Stimulated activated CD8-positive, alpha-beta memory T cell treated with anti-CD3 and anti-CD28 coated beads, Interleukin-4, amount 100 ng/mL, for 4 hours (primary cell): ENCODE measurements around the gene EVI2B.
"Not testable (repeated sequence)": the region's sequence is repeated elsewhere in the genome, so short reads cannot be mapped to it uniquely, and the experiment has no call there.

Experiments
- DNase-seq, 2 donors: peaks; one replicate each; pipeline ENCODE4 v3.0.0-alpha.2; 2020; ENCODE audit warnings: low read depth in 2 of 2, low spot score in 1 of 2

EVI2B gene

DNA sequence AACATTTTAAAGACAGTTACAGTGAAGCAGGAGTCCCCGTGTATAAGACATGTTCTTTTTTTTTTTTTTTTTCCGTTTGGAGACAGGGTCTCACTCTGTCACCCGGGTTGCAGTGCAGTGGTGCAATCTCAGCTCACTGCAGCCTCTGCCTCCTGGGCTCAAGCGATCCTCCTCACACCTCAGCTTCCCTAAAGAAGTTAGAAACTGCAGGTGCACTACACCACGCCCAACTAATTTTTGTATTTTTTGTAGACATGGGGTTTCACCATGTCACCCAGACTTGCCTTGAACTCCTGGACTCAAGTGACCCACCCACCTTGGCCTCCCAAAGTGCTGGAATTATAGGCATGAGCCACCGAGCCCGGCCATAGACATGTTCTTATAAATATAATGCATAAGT lies 3.0 kb downstream of the EVI2B start:
- no peak for DNase-seq

DNA sequence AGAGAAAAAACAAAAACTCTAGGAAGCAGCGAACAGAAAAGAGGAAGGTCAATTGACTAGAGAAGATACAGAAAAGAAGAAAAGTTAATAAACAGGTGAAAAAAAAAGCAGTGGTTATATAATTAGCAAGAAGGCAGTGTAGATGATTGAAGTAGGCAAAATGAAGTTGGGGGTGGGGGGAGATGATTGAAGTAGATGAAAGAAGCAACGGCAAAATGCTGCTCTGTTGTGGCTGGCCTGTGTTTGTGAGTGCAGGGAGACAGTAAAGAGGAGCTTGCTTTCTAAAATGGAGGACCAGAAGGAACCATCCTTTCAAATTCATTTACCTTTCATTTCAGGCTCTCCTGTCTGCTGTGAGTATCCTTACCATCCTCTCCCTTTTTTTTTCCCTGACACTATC lies 3.6 kb downstream of the EVI2B start:
- no peak for DNase-seq

DNA sequence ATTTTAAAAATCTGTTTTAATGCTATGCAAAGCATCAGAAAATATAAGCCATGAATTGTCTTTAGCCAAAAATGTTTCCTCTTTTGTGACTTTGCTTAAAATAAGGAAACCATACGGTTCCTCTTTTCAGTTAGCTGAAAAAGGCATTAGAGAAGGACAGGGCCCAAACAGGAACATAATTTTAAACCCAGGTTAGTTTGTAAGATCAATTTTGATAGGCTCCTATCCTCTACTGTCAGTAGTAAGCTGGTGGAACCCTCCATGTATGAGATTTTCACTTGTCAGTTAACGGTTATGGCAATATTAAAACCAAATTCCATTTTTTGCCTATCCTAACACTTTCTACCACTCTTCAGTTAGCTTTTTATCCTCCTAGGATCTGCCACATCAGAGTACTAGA lies 4.3 kb downstream of the EVI2B start:
- DNase-seq, result no peak

DNA sequence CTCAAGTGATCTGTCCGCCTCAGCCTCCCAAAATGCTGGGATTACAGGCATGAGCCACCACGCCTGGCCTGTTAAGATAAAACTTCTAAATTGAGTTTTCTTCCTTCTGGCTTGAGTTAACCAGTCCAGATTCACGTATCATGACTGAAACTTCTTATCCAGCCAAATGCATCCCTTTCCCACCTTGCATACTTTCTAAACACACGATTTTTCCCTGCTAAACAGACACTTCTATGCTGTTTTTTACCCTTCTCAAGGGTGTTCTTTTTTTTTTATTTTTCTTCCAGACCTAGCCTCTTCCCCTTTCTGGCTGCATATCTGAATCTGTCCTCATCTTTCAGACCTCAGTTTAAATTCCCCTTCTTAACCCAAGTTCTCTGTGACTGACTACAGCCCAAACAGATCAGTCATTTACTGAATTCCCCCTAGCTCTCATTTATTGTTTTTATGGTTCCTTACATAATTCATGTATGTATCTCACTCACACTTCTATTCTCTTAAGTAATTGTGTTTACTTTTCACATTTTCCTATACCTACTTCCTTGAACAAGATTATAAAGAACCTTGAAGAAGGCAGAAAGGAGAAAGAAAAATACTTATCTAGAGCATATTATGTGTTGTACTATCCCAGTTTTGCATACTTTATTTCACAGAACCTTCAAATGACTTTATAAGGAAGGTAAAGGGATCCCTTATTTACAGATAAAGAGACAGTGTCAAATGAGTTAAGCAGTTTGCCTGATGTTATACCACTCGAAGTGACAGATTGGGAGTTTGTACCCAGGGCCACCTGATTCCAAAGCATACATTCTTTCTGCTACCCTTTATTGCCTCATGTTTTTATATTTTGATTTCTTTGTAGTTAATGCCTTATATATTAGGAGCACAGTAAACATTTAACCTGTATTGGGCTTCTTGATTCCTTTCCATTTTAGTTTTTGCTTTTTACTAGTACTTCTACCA lies 5.2 kb downstream of the EVI2B start:
- no peak for DNase-seq

DNA sequence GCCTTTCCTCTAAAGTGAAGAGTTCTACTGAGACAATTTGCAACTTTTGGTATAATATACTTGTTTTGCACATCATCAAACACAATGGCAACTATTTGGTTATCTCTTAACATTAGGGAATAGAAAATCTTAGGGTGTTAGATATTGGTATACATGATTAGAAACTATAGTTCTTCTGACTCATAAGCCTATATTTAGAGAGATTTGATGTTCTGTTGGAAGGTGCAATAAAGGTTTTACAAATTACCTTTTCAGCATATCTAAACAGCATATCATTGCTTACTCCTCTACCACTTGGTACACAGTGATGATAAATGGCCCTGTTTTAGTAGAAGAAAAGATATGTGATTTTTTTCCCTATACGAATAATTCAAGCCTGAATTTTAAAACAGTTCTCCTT lies 6.2 kb downstream of the EVI2B start:
- DNase-seq, result no peak

DNA sequence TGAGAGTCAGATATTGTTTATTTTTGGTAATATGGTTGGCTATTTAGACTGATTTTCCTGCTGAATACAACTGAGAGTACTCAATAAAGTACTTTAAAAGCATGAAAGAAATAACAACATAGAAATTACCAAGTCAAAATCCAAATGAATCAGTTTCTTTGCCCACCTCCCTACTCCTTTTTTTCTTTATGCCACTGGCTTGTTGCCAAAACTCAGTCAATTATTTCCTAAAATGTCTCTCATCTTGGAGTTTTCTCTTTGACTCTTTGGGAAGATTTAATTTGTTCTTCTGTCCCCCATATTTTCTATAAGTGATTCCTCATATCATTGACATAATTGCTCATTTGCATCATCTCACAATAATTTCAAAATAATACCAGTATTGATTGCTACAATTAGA lies 14.2 kb downstream of the EVI2B start:
- DNase-seq, result no peak

DNA sequence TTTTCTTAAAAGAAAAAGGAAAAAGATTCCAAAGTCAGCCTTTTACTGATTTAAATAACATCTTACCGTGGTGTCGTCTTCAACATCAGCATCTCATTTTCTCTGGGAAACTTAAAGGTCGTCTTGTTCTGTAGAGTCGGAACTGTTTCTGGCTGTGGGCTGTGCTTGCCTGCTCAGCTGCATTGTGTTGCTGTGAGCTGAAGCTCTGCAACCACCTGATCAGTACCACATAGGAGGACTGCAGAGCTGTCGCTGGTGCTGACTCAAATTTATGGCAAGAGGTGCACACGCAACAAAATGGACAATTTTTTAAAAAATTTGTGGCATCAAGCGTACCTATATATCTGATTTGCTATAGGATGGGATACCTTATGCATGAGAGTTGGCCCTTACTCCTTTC lies 16.8 kb downstream of the EVI2B start, which contains the start of gene OMG:
OMG (minus strand) TSS at position 150 of the 400 bp plus-strand sequence. CDS start 908 bp downstream, outside the sequence.
- no peak for DNase-seq

DNA sequence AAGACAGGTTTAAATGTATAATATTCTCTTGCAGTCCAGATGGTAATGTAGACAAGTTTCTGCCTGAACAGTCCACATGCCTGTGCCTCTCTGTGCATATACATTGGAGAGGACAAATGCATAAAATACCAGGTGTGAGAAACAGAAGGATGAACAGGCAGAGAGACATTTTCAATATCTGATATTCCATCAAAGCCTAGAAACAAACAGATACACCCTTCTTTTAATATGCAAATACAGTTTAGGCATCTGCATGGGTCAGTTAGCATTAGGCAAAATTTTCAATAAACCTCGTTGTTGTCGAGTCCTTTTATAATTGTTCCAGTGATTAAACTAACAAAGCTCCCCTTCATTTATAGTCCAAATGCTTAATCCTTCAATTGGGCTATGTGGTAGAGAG lies 17.7 kb downstream of the EVI2B start:
- no peak for DNase-seq

DNA sequence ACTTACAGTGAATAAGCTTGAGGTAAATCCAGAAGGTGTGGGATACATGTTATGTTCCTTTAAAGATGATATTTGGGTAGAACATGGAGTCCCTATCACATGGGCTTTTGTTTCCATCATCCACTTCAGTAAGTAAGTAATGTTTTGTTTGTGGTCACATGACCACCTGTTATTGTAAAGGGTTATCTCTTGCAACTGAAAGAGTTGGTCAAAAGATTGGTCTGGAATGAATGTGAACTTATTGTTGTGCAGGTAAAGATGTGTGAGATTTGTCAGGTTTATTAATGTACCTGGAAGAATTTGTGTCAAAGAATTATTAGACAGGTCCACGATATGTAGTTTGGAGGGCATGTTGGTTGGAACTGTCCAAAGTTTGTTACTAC lies 18.4 kb downstream of the EVI2B start:
- DNase-seq, result no peak

DNA sequence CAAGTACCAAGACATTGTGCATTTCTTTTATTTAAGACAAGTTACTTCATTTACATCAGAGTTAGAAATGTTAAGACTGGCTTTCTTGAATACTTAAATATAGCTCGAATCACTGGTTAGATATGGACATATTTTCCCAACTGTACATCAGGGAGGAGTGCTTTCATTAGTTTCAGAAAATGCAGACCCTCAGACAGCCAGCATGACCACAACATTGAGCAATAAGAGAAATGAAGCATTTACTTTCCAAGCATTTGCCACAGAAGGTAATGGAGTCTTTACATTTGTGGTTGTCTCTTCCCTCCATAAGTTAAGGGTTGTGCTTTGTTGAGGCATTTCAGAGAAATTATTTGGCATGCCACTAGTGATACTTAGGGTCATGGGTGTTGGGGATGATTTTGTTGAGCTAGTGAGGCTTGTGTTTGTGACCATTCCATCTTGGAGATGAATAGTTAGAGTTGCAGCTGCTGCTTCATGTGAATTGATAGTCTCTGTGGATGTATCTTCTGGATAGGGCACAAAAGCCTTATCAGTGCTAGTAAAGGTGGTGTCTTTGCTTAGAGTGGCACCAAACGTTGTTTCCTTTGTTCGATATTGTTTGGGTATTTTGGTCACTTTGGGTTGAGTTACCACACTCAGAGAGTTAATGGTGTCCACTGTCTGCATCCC lies 18.9 kb downstream of the EVI2B start:
- no peak for DNase-seq

DNA sequence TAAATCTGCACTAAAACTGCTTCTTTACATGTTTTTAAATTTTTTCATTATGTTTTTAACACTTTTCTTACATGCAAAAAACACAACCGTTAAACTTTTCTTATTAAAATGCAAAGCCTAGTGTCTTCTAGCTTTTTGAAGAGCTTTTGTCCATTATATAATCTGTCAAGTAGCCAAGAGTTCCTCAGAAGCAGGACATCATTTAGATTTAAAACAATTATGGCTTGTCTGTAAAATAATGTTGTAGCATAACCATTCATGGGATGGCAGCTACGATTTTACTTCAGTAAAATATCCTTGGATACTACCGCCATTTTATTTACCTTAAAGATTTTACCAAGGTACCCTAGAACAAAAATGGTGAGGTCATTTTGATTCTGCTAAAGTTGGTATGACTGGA lies 19.6 kb downstream of the EVI2B start:
- no peak for DNase-seq

DNA sequence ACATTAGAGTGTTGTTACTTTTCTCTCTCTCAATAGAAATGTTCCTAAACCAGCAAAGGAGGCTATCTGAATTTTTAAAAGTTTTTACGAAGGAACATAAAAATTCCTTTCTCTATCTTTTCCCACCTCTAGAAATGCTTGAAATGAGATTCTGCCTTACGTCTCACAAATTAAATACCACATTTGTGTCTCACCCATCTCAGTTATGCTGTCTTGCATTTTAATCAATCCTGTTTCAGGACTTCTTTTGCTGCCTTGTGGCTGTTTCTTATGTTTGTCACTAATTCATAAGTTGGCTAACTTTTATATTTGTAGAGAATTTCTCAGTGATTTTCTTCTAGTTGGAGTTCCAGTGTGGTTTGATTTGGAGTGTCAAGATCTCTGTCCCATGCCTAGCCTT lies 20.3 kb downstream of the EVI2B start:
- DNase-seq, result no peak

DNA sequence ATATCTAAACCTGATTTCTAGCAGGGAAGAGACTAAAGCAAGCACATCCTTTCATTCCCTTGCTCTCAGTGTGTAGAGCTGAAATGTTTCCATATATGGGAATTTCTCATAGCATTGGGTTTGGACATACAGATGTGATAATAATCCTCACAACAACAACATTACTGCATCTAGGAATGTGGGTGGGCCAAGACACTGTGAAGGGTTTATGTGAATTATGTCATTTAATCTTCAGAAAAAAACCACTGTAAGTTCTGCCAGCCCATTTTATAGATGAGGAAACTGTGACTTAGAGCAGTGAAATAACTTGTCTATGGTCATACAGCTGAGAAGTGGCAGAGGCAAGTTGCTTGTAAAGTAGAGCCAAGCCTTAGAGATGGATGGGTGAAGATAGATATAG lies 22.0 kb downstream of the EVI2B start:
- DNase-seq, result no peak

DNA sequence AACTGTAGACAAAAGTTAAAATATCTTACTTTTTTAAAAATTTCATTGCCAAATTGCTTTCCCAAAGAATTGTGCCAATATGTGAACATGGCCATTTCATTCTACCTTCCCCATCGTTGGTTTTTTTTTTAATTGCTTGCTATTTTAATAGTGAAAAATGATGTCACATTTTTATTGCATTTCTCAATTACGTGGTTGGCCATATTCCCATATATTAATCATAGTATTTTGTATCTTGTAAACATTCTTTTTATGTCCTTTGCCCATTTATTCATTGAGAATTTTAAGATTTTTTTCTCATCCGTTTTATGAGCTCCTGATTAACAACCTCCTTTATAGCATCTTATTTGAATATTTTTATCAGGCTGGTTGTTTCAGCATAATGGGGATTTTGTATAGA lies 24.1 kb downstream of the EVI2B start:
- no peak for DNase-seq

DNA sequence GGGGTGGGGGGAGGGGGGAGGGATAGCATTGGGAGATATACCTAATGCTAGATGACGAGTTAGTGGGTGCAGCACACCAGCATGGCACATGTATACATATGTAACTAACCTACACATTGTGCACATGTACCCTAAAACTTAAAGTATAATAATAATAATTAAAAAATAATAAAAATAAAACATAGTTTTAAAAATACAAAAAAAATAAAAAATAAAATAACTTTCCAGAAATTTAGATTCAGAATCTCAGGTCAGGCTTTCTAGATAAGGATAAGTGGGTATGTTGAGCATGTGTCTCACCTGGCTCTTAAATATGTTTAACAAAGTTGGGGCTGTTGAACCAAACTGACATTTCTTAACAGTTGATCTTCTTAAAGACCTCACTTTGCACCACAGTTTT lies 25.9 kb downstream of the EVI2B start:
- not testable (repeated sequence) for DNase-seq

DNA sequence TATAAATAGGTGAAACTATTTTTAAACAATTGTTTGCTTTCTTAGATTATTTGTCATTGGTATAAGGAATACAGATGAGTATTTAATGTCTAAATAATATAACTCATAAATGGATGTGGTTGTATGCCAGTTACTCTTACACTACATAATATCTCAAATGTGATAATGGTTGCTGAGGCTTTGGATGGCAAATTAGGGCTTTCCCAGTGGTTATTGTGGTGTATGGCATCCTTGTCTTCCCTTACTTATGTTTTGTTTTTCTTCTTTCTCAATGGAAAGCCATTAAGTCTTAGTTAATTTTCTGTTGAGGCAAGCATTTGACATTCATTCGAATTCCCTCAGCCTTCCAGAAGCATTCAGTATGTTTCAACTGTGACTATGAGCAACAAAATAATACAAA lies 27.3 kb downstream of the EVI2B start:
- DNase-seq, result no peak

DNA sequence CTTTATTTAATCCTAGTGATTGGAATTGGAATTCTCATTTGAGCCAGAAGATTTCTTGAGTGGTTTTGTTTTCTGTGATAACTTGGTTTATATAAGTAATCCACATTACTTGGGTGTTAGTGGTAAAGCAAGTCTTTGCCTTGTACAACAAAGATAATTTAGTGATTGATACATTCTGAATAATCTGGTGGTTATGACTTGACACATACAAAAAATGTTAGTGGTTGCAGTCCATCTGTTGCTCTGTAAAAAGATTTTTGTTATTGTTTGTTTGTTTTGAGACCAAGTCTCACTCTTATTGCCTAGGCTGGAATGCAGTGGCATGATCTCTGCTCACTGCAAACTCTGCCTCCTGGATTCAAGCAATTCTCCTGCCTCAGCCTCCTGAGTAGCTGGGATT lies 30.0 kb downstream of the EVI2B start:
- DNase-seq, result no peak

DNA sequence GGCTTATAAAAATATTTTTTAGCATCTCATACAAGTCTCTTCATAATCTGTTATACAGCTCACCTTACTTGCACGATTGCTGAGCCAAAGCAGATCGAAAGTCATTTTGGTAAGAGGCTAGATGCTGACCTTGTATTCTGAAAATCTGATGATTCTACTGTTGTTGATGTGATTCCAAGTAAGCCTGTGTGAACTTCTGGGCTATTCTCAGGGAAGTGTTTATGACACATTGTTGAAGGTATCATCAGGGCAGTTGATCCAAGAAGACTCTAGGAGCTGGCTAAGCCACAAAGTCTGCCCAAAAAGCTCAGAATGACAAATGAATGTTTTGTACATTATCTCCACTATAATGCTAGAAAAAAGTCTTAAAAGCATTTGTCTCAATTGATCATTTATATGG lies 32.8 kb downstream of the EVI2B start:
- DNase-seq, result no peak

DNA sequence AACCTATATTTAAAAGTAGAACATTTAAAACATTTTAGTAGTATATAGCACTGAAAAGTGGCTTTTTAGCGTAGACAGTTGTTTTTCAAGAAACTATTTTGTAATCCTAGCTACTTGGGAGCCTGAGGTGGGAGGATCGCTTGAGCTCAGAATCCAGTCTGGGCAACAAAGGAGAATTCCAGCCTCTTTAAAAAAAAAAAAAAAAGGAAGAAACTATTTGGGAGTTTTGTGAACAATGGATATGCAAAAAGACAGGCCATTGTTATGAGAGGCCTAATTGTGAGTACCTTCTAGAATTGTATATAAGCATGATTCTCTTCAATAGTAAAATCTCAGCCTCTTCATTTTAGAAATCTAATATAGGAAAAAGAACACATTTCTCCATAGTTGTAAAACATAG lies 34.5 kb downstream of the EVI2B start:
- DNase-seq, result no peak

DNA sequence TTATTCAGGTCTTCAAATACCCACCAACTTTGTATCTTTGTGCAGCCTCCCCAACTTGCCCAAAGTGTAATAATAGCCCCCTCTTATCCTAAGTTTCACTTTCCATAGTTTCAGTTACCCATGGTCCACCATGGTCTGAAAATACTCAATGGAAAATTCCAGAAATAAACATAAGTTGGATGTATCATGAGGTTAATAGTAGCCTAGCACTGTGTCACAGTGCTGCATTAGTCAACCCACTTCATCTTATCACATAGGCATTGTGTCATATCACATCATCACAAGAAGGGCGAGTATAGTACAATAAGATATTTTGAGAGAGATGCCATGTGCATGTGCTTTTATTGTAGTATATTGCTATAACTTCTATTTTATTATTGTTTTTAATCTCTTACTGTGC lies 38.7 kb downstream of the EVI2B start:
- DNase-seq, result no peak

DNA sequence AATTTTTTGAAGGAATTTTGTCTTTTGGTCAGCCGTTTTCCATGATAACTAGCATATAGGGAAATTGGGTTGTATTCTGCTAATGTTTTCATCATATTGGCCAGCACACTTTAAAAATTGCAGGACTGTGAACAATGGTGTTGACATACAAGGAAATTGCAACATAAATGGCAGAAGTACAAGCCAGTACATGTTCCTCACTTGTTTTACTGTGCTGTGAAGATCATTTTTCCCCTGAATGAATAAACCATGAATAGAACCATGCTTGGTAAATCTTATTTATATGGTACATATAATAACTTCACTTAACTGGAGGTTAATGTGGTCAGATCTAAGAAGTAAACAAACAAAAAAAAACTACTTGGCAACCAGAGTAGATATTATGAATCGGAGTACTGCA lies 39.6 kb downstream of the EVI2B start:
- DNase-seq, result no peak

DNA sequence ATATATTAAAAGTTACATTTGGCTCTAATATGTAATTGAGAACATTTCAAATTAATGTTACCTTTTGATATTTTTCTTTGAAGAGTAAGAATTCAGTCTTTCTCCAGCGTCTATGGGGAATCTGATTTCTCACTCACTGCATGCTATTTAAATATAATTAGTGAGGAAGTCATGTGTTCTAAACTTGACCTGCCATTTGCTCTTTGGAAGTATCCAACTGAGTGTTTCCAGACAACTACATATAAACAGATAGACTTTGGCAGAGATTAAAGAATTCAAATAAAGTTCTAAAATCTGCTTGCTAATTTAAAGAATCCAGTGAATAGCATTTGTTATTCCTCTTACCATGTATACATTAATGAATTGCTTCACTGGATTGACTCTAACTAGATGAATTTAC lies 40.3 kb downstream of the EVI2B start:
- no peak for DNase-seq

DNA sequence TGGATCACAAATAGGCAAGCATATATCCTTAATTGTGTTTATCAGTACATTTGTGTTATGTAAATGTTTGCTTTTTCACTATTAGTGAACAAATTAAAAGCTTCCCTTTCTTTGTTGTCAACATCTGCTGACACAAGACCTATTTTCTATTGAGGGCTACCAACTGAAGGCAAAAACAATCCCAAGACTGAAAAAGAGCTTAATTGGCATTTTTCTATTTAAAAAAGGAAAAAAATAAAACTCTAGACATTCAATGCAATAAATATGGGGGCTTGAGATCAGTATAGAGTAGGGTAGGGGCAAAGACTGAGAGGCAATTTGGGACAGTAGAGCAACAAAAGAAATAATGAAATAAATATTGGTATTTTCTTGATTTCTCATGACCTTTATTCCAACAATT lies 41.1 kb downstream of the EVI2B start:
- DNase-seq, result no peak
